NCI-H446 treated with DMSO at 0.1 percent for 48 hours (cell line): Measurements from ENCODE around the gene THAP3.

ENCODE experiments used
- DNase-seq: peaks from one replicate; lab custom pipeline; 2025; lab: John Stamatoyannopoulos, UW

The THAP3 gene, protein sequence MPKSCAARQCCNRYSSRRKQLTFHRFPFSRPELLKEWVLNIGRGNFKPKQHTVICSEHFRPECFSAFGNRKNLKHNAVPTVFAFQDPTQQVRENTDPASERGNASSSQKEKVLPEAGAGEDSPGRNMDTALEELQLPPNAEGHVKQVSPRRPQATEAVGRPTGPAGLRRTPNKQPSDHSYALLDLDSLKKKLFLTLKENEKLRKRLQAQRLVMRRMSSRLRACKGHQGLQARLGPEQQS

GRCh38 chr1:6624710-6625583 is at the start of gene THAP3:
Gene THAP3, plus strand, starts transcription at chr1:6624868. Its CDS starts 351 bp downstream, at chr1:6625219.
- peak; percentile 64 for DNase-seq

- DNase-seq, result no peak
Measured at GRCh38 chr1:6577831-6578525, 46.7 kb upstream of the THAP3 start.

DNA sequence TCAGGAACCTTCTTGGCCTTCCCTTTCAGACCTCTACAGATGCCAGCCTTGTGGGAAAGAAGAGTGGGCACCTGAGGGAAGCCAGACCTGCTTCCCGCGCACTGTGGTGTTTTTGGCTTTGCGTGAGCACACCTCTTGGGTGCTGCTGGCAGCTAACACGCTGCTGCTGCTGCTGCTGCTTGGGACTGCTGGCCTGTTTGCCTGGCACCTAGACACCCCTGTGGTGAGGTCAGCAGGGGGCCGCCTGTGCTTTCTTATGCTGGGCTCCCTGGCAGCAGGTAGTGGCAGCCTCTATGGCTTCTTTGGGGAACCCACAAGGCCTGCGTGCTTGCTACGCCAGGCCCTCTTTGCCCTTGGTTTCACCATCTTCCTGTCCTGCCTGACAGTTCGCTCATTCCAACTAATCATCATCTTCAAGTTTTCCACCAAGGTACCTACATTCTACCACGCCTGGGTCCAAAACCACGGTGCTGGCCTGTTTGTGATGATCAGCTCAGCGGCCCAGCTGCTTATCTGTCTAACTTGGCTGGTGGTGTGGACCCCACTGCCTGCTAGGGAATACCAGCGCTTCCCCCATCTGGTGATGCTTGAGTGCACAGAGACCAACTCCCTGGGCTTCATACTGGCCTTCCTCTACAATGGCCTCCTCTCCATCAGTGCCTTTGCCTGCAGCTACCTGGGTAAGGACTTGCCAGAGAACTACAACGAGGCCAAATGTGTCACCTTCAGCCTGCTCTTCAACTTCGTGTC is 45.9 kb upstream of the THAP3 start:
- no peak for DNase-seq

- DNase-seq, result peak; percentile 95
Measured at GRCh38 chr1:6579374-6580118, 45.1 kb upstream of the THAP3 start, which contains the start of gene ZBTB48. Gene ZBTB48, plus strand, starts transcription at chr1:6579994. Its CDS starts 616 bp downstream, at chr1:6580610.

DNA sequence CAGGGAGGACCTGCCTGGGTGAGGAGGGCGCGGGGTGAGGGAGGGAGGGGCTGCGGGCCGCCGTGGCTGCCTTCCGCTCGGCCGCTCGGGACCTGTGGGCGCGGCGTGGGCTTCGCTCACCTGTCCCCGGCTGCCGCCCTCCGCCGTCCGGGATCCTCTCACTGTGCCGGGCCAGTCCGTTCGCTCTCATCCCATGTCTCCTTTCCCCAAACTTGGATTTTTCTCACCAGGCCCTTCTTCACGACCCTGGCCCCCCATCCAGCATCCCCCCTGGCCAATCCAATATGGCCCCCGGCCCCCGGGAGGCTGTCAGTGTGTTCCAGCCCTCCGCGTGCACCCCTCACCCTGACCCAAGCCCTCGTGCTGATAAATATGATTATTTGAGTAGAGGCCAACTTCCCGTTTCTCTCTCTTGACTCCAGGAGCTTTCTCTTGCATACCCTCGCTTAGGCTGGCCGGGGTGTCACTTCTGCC is 44.5 kb upstream of the THAP3 start:
- DNase-seq, result no peak

GRCh38 chr1:6580593-6581409 is 43.9 kb upstream of the THAP3 start:
- no peak for DNase-seq

DNA sequence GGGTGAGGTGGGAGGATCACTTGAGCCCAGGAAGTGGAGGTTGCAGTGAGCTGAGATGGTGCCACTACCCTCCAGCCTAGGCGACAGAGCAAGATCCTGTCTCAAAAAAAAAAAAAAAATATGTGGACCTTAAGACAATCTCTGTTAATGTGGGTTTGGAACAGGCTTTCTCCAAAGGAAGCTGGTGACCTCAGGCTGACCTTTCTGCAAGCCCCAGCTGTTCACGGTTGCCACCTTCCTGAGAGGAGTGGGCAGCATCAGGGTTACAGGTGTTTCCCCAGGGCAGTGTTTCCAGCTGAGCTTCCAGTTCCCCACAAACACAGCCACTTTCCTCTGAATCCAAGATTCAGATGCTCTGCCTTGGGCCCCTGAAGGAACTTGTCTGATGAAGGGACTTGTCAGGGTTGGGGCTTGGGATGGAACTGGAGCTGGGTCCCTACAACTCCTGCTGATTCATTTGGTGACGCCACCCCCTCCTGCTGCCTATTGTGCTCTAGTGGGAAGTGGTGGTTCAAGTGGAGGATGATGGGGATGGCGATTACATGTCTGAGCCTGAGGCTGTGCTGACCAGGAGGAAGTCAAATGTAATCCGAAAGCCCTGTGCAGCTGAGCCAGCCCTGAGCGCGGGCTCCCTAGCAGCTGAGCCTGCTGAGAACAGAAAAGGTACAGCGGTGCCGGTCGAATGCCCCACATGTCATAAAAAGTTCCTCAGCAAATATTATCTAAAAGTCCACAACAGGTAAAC is 42.9 kb upstream of the THAP3 start:
- no peak for DNase-seq

GRCh38 chr1:6582370-6582769 is 42.3 kb upstream of the THAP3 start:
- no peak for DNase-seq

GRCh38 chr1:6584126-6585080 is 40.3 kb upstream of the THAP3 start:
- no peak for DNase-seq

DNA sequence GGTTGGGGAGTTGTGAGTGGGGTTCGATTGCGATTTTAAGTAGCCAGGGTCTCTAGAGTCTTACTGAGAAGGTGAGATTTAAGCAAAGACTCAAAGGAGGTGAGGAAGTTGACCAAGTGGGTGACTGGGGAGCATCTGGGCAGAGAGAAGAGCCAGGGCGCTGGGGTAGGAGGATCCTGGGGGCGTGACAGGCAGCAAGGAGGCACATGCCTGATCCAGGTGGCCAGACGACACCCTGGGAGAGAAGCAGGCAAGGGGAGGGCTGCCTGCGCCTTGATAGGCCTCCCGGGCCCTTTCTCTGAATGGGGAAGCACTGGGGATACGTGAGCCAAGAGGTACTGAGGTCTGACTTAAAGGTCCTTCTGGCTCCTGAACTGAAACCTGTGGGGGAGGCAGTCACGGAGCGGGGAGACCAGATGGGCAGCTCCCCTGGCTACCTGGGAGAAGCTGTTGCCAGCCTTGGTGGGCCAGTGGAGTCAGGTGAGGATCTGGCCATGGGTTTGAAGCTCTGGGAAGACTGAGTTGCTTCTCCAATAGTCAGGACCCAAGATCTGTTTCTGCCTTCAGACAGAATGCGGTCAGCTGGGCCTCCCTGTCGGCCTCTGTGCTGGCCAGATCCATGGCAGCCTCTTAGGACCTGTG is 39.5 kb upstream of the THAP3 start:
- no peak for DNase-seq

- no peak for DNase-seq
Measured at GRCh38 chr1:6585841-6586240, 38.8 kb upstream of the THAP3 start.

- DNase-seq, result no peak
Measured at GRCh38 chr1:6586404-6586816, 38.3 kb upstream of the THAP3 start.

DNA sequence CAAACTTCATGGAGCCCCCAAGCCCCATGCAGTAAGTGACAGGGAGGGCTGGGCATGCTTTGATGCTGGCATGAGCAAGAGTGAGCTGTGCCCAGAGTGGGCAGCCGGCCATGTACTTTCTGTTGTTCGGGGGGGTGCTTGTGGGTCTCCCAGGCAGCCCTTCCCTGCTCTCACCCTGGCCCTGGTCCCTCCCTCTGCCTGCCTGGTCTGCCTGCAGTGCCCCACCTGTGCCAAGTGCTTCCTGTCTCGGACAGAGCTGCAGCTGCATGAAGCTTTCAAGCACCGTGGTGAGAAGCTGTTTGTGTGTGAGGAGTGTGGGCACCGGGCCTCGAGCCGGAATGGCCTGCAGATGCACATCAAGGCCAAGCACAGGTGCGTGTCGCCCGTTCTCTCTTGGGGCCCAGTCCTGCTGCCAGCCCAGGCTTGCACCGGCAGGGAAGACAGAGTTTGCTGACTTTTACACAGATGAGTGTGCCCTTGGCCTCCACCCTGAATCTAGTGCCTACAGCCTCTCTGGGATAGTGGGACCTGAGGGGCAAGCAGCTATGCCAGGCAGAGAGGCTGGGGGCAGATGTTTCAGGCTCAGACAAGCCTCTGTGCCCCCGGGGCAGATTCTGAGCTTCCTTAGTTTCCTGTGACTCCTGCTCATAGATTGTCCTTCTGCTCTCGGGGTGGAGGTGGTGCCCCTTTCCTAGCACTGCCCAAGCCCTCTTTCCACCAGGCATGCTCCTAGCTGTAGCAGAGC is 37.2 kb upstream of the THAP3 start:
- DNase-seq, result peak; percentile 30

DNA sequence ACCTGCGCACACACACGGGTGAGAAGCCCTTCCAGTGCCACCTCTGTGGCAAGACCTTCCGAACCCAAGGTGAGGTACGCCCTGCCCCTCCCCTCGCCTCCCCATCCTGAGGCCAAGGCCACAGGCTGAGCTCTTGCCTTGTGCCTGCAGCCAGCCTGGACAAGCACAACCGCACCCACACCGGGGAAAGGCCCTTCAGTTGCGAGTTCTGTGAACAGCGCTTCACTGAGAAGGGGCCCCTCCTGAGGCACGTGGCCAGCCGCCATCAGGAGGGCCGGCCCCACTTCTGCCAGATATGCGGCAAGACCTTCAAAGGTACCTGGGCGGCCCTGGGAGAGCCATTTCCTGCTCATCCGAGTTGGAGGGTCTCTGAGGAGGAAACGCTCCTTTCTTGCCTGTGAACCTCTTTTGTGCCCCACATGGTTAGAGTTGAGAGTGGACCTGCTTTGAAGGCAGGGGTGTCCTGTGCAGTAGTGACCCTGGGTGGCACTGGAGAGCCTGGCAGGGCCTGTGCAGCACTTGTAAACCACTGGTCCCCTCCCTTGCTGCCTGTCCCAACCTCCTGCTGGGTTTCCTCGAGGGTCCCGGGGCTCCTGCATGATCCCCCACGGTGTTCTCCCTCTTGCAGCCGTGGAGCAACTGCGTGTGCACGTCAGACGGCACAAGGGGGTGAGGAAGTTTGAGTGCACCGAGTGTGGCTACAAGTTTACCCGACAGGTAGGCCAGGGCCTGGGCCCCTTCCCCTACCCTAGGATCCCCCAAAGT is 36.4 kb upstream of the THAP3 start:
- DNase-seq, result no peak

DNA sequence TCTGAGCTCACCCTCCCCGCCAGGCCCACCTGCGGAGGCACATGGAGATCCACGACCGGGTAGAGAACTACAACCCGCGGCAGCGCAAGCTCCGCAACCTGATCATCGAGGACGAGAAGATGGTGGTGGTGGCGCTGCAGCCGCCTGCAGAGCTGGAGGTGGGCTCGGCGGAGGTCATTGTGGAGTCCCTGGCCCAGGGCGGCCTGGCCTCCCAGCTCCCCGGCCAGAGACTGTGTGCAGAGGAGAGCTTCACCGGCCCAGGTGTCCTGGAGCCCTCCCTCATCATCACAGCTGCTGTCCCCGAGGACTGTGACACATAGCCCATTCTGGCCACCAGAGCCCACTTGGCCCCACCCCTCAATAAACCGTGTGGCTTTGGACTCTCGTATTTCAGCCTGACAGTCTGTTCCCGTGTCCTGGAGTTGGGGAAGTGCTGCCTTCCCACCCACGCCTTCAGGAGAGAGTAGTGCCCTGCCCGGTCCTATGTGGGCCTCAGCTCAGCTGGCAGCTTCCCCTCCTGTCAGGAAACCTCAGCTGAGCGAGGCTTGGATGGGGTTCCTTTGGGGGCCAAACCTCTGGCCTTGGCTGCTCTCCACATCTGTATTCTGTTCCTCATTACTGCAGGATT is 35.7 kb upstream of the THAP3 start:
- DNase-seq, result no peak

DNA sequence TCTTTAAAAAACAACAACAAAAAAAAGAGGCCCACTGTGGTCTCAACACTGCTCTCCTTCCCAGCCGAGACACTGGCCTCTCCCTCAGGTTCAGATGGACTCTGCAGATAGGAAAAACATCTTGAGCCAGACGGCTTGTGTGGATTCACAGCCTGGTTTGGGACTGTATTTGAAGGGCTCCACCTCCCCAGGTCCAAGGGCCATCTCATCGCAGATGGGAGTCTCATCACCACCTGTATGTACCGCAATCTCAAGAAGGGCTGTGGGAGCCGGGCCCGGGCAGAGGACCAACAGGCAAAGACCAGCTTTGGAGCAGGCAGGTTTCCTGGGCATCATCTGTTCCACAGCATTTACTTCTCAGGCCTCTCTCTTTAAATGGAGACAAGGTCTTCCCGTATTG is 34.6 kb upstream of the THAP3 start:
- DNase-seq, result no peak
